AG09309 (cell line): ENCODE measurements around the gene ANKRD23.
"Not testable (repeated sequence)": the region's sequence is repeated elsewhere in the genome, so short reads cannot be mapped to it uniquely, and the experiment has no call there.

Source experiments
- DNase-seq: peaks from one replicate; pipeline ENCODE4 v3.0.0-alpha.2; 2010; ENCODE audit warnings: low read depth
- H3K4me3 ChIP-seq: 2 replicates; pipeline ENCODE4 v1.5.1; 2011; ENCODE audit warnings: mild to moderate bottlenecking, low read depth, low read length, moderate library complexity; ENCODE audit not compliant: control insufficient read depth
- CTCF ChIP-seq: IDR thresholded peaks from 2 replicates; pipeline ENCODE4 v1.5.1; 2011; ENCODE audit warnings: mild to moderate bottlenecking, low read depth, low read length, inconsistent platforms; ENCODE audit not compliant: insufficient read depth, control insufficient read depth; ENCODE audit errors: missing control alignments

ANKRD23 gene

GRCh38 chr2:96843538-96844268 is at the start of gene ANKRD23:
ANKRD23 (minus strand) TSS chr2:96844021; CDS start chr2:96843992, 29 bp downstream.
- no peak for TF ChIP-seq CTCF
- DNase-seq: no peak
- no peak within 1 kb of the TSS for H3K4me3 ChIP-seq

GRCh38 chr2:96891591-96892333 is 47.9 kb upstream of the ANKRD23 start:
- no peak for DNase-seq
- no peak for TF ChIP-seq CTCF
- H3K4me3 ChIP-seq: no peak overlapping the region

GRCh38 chr2:96890726-96891385 is 47.0 kb upstream of the ANKRD23 start:
- TF ChIP-seq CTCF: no peak
- no peak overlapping the region for H3K4me3 ChIP-seq
- no peak for DNase-seq

- DNase-seq: no peak
- no peak for TF ChIP-seq CTCF
- H3K4me3 ChIP-seq: no peak overlapping the region
These were observed 46.4 kb upstream of the ANKRD23 start for GRCh38 chr2:96890252-96890651.

GRCh38 chr2:96889502-96889901 is 45.7 kb upstream of the ANKRD23 start:
- not testable (repeated sequence) for H3K4me3 ChIP-seq, DNase-seq

- H3K4me3 ChIP-seq: no peak overlapping the region
- TF ChIP-seq CTCF: no peak
- no peak for DNase-seq
These were observed 44.5 kb upstream of the ANKRD23 start for GRCh38 chr2:96888072-96889011.
